Liver (tissue), 9 donors: ENCODE measurements around the gene PRKN. TPM values are rescaled to one million over a fixed set of nuclear protein-coding genes. Genes with fewer than 3 reads are reported as not detected.

Experiments
- DNase-seq: peaks from one replicate; pipeline ENCODE4 v3.0.0-alpha.2; 2017; ENCODE audit warnings: low spot score
- H3K27ac ChIP-seq, 2 donors: one replicate each; pipeline ENCODE4 v1.7.0; 2013; ENCODE audit warnings: inconsistent platforms in 2 of 2, low read length in 2 of 2, control low read depth in 1 of 2, low read depth in 1 of 2, mild to moderate bottlenecking in 1 of 2
- H3K27me3 ChIP-seq, 4 donors: one replicate each; pipeline versions ENCODE4 v1.6.1 to v1.7.0; 2013; ENCODE audit warnings: low read length in 3 of 4, inconsistent platforms in 1 of 4, mild to moderate bottlenecking in 1 of 4, moderate library complexity in 1 of 4; ENCODE audit not compliant: control insufficient read depth in 4 of 4, insufficient read depth in 4 of 4
- H3K36me3 ChIP-seq, 4 donors: one replicate each; pipeline versions ENCODE4 v1.6.1 to v1.7.0; 2013; ENCODE audit warnings: low read length in 3 of 4, mild to moderate bottlenecking in 3 of 4, low read depth in 1 of 4, moderate library complexity in 1 of 4; ENCODE audit not compliant: control insufficient read depth in 4 of 4, insufficient read depth in 3 of 4
- H3K4me1 ChIP-seq, 4 donors: one replicate each; pipeline versions ENCODE4 v1.6.1 to v1.7.0; 2013; ENCODE audit warnings: low read length in 3 of 4, mild to moderate bottlenecking in 3 of 4, moderate library complexity in 1 of 4; ENCODE audit not compliant: control insufficient read depth in 4 of 4, insufficient read depth in 4 of 4
- H3K4me3 ChIP-seq, 3 donors: one replicate each; pipeline versions ENCODE4 v1.6.1 to v1.7.0; 2013; ENCODE audit warnings: low read length in 3 of 3, control low read depth in 1 of 3, low read depth in 1 of 3, mild to moderate bottlenecking in 1 of 3
- H3K9ac ChIP-seq, 2 donors: one replicate each; pipeline ENCODE4 v1.7.0; 2013; ENCODE audit warnings: low read length in 2 of 2, mild to moderate bottlenecking in 2 of 2, moderate library complexity in 2 of 2, control low read depth in 1 of 2, low read depth in 1 of 2
- H3K9me3 ChIP-seq, 4 donors: one replicate each; pipeline versions ENCODE4 v1.6.1 to v1.7.0; 2013; ENCODE audit warnings: low read length in 3 of 4; ENCODE audit not compliant: control insufficient read depth in 4 of 4
- EGR1 ChIP-seq, 2 donors: IDR thresholded peaks; 2 replicates each; pipeline ENCODE4 v1.6.1; 2016 to 2018; ENCODE audit warnings: antibody characterized with exemption in 2 of 2, low read depth in 2 of 2
- FOXA2 ChIP-seq: IDR thresholded peaks from 2 replicates; pipeline ENCODE4 v1.6.1; 2016; ENCODE audit warnings: antibody characterized with exemption
- GABPA ChIP-seq, 2 donors: IDR thresholded peaks in 1 of 2; conservative IDR thresholded peaks in 1 of 2; 2 replicates each; pipeline ENCODE4 v1.6.1; 2016; ENCODE audit warnings: antibody characterized with exemption in 2 of 2, mild to moderate bottlenecking in 1 of 2, moderate library complexity in 1 of 2
- HNF4A ChIP-seq, 2 donors: conservative IDR thresholded peaks; 2 replicates each; pipeline ENCODE4 v1.6.1; 2016; ENCODE audit warnings: antibody characterized with exemption in 2 of 2, mild to moderate bottlenecking in 2 of 2
- HNF4G ChIP-seq: IDR thresholded peaks from 2 replicates; pipeline ENCODE4 v1.6.1; 2016; ENCODE audit warnings: antibody characterized with exemption
- JUND ChIP-seq, 2 donors: IDR thresholded peaks; 2 replicates each; pipeline ENCODE4 v1.6.1; 2016; ENCODE audit warnings: antibody characterized with exemption in 2 of 2
- RAD21 ChIP-seq, 2 donors: IDR thresholded peaks; 2 replicates each; pipeline ENCODE4 v1.6.1; 2016; ENCODE audit warnings: antibody characterized with exemption in 2 of 2, mild to moderate bottlenecking in 2 of 2
- RXRA ChIP-seq, 2 donors: IDR thresholded peaks; 2 replicates each; pipeline ENCODE4 v1.6.1; 2017 to 2018; ENCODE audit warnings: antibody characterized with exemption in 2 of 2, mild to moderate bottlenecking in 1 of 2
- SP1 ChIP-seq: IDR thresholded peaks from 2 replicates; pipeline ENCODE4 v1.6.1; 2018; ENCODE audit warnings: antibody characterized with exemption, mild to moderate bottlenecking
- TAF1 ChIP-seq: conservative IDR thresholded peaks from 2 replicates; pipeline ENCODE4 v1.6.1; 2016; ENCODE audit warnings: antibody characterized with exemption, mild to moderate bottlenecking
- YY1 ChIP-seq: IDR thresholded peaks from 2 replicates; pipeline ENCODE4 v1.6.1; 2016; ENCODE audit warnings: antibody characterized with exemption, mild to moderate bottlenecking
- WGBS: extraction: QIAGEN DNeasy Blood & Tissue Kit; methylation state at CpG from one replicate; pipeline ENCODE4 v1.1.7; 2013; 5-methylcytosine and 5-hydroxymethylcytosine counted together
- polyA plus RNA-seq, 2 donors: library from polyadenylated mRNA; stranded (reverse) in 1 of 2; unstranded in 1 of 2; fragments of 200-250 nt in 1 of 2; fragments of >200 nt in 1 of 2; fragmentation: Nextera tagmentation in 1 of 2; extraction: Ambion mirVana in 1 of 2; gene quantifications; one replicate each; pipeline versions ENCODE4 v1.2.1 to v1.2.3, GENCODE V29; 2013 to 2015
- total RNA-seq, 2 donors: library from RNA; depleted of rRNA; stranded (reverse); fragments of >200 nt; gene quantifications; one replicate each; pipeline ENCODE4 v1.2.3, GENCODE V29; 2014
- TF ChIP-seq, protein P1 (sequence below): fragments of 150-350 bp; IDR thresholded peaks from 2 replicates; pipeline ENCODE4 v1.5.1; 2017; ENCODE audit warnings: improper control_type of control experiment, low read depth, low read length; ENCODE audit not compliant: missing input control
- TF ChIP-seq, protein P2 (sequence below): IDR thresholded peaks from 2 replicates; pipeline ENCODE4 v1.6.1; 2016; ENCODE audit warnings: antibody characterized with exemption
- TF ChIP-seq, protein P3 (sequence below): IDR thresholded peaks from 2 replicates; pipeline ENCODE4 v1.6.1; 2016; ENCODE audit warnings: antibody characterized with exemption
- TF ChIP-seq, protein P4 (sequence below): IDR thresholded peaks from 2 replicates; pipeline ENCODE4 v1.6.1; 2016; ENCODE audit warnings: antibody characterized with exemption, mild to moderate bottlenecking
- donor health status: healthy.
- donor health status: healthy.
- donor health status: healthy.
- donor health status: healthy.
- donor health status: healthy.

The PRKN gene
- total and polyA plus RNA-seq, 4 donors = 0.47 to 4.1 (median 3.2) TPM

DNA sequence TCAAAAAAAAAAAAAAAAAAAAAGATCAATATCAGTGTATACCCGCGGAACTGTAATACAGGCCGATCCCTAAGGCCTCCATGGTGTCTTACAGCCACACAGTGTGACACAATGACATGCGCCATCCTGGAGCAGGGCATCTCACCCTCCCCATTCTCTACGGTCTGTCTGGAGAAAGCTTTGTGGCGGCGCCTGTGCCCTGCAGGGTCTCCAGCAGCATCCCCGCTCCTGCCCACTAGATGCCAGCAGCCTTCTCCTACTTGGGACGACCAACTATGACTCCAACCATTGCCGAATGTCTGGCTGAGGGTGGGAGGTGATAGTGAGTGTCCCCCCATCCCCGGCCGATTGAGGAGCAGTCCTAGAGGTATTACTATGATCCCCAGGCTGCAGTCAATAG lies 894.9 kb downstream of the PRKN start:
- Histone ChIP-seq H3K27ac (no peak overlapping the region), H3K9ac (no peak overlapping the region), H3K27me3 (no peaks in the 10 kb centered on the region), H3K9me3 (no peaks in the 10 kb centered on the region), H3K36me3 (no peaks in the 10 kb centered on the region), H3K4me3 (no peak overlapping the region), H3K4me1 (no peaks in the 10 kb centered on the region)
- 92% methylated on average over 12 of the region's 12 CpGs for WGBS
- no peak for TF ChIP-seq FOXA2
- no peak for TF ChIP-seq HNF4A (conservative IDR thresholded peaks at IDR 0.05)
- no peak for TF ChIP-seq RAD21 (IDR thresholded peaks at IDR 0.05)
- no peak for TF ChIP-seq EGR1 (IDR thresholded peaks at IDR 0.05; ENCODE audit: low read depth in 2 of 2)
- TF ChIP-seq HNF4G = no peak
- TF ChIP-seq, protein P1, sequence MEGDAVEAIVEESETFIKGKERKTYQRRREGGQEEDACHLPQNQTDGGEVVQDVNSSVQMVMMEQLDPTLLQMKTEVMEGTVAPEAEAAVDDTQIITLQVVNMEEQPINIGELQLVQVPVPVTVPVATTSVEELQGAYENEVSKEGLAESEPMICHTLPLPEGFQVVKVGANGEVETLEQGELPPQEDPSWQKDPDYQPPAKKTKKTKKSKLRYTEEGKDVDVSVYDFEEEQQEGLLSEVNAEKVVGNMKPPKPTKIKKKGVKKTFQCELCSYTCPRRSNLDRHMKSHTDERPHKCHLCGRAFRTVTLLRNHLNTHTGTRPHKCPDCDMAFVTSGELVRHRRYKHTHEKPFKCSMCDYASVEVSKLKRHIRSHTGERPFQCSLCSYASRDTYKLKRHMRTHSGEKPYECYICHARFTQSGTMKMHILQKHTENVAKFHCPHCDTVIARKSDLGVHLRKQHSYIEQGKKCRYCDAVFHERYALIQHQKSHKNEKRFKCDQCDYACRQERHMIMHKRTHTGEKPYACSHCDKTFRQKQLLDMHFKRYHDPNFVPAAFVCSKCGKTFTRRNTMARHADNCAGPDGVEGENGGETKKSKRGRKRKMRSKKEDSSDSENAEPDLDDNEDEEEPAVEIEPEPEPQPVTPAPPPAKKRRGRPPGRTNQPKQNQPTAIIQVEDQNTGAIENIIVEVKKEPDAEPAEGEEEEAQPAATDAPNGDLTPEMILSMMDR = no peak
- TF ChIP-seq YY1 = no peak
- no peak for TF ChIP-seq JUND (IDR thresholded peaks at IDR 0.05)
- no peak for TF ChIP-seq GABPA (IDR thresholded peaks at IDR 0.05 in 1 of 2, conservative IDR thresholded peaks at IDR 0.05 in 1 of 2)
- TF ChIP-seq, protein P2, sequence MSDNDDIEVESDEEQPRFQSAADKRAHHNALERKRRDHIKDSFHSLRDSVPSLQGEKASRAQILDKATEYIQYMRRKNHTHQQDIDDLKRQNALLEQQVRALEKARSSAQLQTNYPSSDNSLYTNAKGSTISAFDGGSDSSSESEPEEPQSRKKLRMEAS = no peak
- TF ChIP-seq SP1 = no peak
- no peak for DNase-seq

DNA sequence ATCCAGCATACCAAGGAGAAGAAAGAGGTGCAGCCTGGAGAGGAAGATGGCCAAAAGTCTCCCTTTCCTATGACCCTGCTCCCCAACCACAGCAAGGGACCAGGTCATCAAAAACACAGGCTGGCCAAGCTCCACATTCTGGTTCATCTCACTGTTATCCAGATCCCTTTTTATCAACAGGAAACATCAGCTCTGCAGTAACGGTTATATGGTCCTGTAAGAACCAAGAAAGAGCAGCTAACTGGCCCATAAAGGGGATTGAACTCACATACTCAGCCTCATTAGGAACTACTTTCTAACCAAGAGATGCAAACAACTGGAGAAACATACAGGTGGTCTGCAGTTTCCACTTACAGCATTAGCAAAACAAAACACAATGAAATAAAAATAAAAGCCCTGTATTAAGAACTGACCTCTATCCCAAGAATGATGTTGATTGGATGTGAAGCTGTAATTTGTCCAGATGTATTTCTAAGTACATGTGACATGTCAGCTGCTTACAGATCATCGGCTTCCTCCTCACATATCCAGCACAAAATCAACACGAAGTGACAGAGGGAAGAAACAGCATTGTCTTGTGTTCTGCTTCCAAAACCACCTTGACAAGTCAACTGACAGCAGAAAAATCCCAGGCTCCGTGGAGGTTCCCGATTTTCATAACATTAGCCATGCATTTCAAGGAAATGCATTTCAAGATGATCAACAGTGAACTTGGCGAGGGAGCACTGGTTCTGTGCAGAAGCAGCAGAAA lies 896.5 kb downstream of the PRKN start:
- Histone ChIP-seq H3K4me3 (no peak overlapping the region), H3K9ac (no peak overlapping the region), H3K27me3 (no peaks in the 10 kb centered on the region), H3K4me1 (no peaks in the 10 kb centered on the region), H3K27ac (no peak overlapping the region), H3K36me3 (no peaks in the 10 kb centered on the region), H3K9me3 (no peaks in the 10 kb centered on the region)
- no peak for TF ChIP-seq GABPA (IDR thresholded peaks at IDR 0.05 in 1 of 2, conservative IDR thresholded peaks at IDR 0.05 in 1 of 2)
- TF ChIP-seq YY1 = no peak
- TF ChIP-seq, protein P1 = no peak
- no peak for TF ChIP-seq HNF4A (conservative IDR thresholded peaks at IDR 0.05)
- no peak for TF ChIP-seq FOXA2
- TF ChIP-seq RXRA (IDR thresholded peaks at IDR 0.05) = no peak
- no peak for TF ChIP-seq EGR1 (IDR thresholded peaks at IDR 0.05; ENCODE audit: low read depth in 2 of 2)
- TF ChIP-seq, protein P3, sequence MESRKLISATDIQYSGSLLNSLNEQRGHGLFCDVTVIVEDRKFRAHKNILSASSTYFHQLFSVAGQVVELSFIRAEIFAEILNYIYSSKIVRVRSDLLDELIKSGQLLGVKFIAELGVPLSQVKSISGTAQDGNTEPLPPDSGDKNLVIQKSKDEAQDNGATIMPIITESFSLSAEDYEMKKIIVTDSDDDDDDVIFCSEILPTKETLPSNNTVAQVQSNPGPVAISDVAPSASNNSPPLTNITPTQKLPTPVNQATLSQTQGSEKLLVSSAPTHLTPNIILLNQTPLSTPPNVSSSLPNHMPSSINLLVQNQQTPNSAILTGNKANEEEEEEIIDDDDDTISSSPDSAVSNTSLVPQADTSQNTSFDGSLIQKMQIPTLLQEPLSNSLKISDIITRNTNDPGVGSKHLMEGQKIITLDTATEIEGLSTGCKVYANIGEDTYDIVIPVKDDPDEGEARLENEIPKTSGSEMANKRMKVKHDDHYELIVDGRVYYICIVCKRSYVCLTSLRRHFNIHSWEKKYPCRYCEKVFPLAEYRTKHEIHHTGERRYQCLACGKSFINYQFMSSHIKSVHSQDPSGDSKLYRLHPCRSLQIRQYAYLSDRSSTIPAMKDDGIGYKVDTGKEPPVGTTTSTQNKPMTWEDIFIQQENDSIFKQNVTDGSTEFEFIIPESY = no peak
- no peak for TF ChIP-seq SP1
- TF ChIP-seq, protein P2 = no peak
- TF ChIP-seq RAD21 (IDR thresholded peaks at IDR 0.05) = no peak
- TF ChIP-seq, protein P4, sequence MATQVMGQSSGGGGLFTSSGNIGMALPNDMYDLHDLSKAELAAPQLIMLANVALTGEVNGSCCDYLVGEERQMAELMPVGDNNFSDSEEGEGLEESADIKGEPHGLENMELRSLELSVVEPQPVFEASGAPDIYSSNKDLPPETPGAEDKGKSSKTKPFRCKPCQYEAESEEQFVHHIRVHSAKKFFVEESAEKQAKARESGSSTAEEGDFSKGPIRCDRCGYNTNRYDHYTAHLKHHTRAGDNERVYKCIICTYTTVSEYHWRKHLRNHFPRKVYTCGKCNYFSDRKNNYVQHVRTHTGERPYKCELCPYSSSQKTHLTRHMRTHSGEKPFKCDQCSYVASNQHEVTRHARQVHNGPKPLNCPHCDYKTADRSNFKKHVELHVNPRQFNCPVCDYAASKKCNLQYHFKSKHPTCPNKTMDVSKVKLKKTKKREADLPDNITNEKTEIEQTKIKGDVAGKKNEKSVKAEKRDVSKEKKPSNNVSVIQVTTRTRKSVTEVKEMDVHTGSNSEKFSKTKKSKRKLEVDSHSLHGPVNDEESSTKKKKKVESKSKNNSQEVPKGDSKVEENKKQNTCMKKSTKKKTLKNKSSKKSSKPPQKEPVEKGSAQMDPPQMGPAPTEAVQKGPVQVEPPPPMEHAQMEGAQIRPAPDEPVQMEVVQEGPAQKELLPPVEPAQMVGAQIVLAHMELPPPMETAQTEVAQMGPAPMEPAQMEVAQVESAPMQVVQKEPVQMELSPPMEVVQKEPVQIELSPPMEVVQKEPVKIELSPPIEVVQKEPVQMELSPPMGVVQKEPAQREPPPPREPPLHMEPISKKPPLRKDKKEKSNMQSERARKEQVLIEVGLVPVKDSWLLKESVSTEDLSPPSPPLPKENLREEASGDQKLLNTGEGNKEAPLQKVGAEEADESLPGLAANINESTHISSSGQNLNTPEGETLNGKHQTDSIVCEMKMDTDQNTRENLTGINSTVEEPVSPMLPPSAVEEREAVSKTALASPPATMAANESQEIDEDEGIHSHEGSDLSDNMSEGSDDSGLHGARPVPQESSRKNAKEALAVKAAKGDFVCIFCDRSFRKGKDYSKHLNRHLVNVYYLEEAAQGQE = no peak
- no peak for TF ChIP-seq TAF1
- TF ChIP-seq HNF4G = no peak
- WGBS = 68% methylated on average over 6 of the region's 6 CpGs
- DNase-seq = no peak
